ENCODE data around the gene ZNF608. TPM values are rescaled to one million over a fixed set of nuclear protein-coding genes. Genes with fewer than 3 reads are reported as not detected.

Gene ZNF608
- total RNA-seq, 1 donor: 2.6 TPM

DNA sequence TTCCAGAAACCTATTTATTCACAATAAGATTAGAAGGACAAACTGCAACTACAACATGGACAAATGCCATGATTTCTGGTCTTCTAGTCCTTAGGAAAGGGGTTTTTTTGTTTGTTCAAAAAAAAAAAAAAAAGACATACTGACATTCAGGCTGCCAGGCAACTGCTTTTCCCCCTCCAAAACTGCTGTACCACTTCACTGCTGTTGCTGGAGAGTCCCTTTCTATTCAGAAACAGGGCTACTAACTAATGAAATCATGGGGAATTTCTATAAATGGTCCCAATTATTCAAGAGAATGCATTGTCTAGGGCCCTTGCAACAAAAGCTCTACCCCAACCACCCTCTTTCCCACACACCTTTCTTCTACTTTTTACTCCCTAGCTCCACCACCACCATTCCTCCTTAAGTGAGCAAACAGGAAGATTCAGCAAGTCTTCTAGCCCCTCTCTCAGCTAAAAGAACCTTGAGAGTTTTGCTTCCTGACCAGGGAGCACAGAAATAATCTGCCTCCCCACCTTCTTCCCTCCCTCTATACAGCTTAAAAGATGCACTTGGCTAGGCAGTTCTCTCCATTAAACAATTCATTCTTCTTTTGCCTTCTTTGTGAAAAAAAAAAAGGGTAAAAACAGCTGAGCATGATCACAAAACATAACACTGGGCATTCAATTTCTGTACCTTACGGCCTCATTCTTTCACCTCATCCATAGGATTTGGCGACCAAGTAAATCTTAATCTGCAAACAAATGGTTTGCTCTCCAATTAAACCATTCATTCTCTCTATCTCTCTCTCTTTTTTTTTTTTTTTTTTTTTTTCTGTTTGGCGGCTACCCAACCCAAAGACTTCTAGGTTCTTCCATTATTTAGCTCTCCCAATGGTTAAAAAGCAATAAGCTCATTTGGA is 13.8 kb downstream of the ZNF608 start:
- no peak overlapping the region for H3K4me3 ChIP-seq (ENCODE audit: low read depth, low read length)
- no peak for DNase-seq (ENCODE audit: low read depth)
- TF ChIP-seq, protein P1, sequence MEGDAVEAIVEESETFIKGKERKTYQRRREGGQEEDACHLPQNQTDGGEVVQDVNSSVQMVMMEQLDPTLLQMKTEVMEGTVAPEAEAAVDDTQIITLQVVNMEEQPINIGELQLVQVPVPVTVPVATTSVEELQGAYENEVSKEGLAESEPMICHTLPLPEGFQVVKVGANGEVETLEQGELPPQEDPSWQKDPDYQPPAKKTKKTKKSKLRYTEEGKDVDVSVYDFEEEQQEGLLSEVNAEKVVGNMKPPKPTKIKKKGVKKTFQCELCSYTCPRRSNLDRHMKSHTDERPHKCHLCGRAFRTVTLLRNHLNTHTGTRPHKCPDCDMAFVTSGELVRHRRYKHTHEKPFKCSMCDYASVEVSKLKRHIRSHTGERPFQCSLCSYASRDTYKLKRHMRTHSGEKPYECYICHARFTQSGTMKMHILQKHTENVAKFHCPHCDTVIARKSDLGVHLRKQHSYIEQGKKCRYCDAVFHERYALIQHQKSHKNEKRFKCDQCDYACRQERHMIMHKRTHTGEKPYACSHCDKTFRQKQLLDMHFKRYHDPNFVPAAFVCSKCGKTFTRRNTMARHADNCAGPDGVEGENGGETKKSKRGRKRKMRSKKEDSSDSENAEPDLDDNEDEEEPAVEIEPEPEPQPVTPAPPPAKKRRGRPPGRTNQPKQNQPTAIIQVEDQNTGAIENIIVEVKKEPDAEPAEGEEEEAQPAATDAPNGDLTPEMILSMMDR (IDR thresholded peaks at IDR 0.05; ENCODE audit: insufficient read depth, low read depth, low read length): no peak

DNA sequence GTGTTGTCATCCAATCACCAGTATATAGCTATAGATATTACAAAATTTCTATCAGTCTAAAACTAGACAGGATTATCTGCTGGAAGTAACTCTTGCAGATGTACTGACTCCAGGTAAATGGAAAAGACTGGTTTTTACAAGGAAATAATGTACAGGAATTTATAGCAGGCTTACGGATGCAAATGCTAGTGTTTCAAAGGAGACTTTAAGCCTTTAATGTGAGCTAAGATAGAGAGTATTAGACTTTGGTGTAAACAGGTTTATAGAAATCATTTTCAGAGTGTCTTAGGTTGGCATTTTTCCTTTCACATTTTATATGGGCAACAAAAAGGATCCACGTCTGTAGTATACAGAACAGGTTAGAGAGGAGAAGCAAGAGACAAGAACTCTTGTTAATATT is 16.1 kb downstream of the ZNF608 start:
- DNase-seq (ENCODE audit: low read depth): no peak
- TF ChIP-seq, protein P1 (IDR thresholded peaks at IDR 0.05; ENCODE audit: insufficient read depth, low read depth, low read length): no peak
- H3K4me3 ChIP-seq (ENCODE audit: low read depth, low read length): no peak overlapping the region

DNA sequence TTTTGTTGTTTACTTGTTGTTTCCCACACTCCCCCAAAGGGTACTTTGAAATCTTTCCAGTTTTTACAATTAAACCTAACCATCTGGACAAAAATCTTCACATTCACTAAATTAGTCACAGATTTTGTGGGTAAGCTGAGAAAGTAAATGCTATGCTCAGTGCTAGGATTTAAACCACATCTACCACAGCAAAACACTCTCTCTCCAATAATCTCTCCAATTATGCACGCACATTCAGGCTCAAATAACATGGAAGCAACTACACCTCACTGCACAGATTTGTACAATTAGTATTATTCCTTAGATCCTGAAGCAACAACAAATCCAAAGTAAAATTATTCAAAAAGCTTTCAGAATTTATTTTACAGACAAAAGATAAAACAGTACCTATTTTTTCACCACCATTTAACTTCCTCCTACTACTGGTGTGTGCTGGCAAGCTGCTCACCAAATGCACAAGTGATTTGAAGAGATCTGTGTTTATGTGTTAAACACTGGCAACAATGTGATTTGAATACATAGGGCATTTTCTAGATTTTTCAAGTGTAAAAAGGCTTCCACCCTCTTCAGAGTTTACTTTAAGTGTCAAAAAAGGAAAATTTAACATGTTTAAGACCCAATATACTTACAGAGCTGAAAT is 16.6 kb downstream of the ZNF608 start:
- no peak for DNase-seq (ENCODE audit: low read depth)
- TF ChIP-seq, protein P1 (IDR thresholded peaks at IDR 0.05; ENCODE audit: insufficient read depth, low read depth, low read length): no peak
- H3K4me3 ChIP-seq (ENCODE audit: low read depth, low read length): no peak overlapping the region

DNA sequence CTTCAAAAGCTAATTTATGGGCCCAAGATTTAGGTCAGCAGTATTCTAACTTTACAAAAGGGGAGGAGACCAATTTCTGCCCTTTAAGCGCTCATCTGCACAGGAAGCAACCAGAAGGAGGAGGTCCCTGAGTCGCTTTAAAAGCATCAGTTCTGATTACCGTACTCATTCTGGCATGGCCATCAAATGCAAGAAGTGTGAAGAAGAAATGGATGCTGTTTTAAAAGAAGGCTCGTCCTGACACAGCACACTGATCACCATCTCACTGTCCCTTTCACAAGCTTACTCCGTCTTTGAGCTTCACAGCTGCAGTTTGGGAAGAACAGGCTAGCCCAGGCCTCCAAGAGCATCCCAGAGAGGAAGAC is 17.5 kb downstream of the ZNF608 start:
- no peak overlapping the region for H3K4me3 ChIP-seq (ENCODE audit: low read depth, low read length)
- TF ChIP-seq, protein P1 (IDR thresholded peaks at IDR 0.05; ENCODE audit: insufficient read depth, low read depth, low read length): no peak
- DNase-seq (ENCODE audit: low read depth): no peak

DNA sequence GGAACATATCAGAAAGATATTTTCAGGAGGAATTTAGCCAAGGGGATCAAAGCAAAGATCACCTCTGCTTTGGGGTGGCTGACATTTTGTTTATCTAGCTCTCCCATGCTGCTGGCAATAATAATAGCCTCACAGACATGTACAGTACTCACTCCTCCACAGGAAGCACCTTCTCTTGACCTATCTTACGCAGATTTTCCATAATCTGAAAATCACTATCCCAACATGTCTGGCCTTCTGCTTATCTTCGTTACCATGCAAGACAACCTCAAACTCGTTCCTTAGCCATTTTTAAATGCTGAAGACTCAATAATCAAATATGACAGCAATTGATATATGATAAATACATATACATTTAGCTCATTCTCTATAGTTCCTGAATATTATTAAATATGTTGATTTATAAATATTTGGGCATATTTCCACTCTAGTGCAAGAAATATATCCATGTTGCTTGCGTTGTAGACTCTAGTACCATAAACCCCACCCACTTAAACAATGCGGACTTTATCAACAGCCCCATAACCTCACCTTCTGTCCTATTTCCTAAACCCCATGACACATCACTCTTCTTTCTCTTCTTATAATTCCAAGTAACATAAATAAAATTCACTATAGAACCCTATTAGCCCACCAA is 18.0 kb downstream of the ZNF608 start:
- TF ChIP-seq, protein P1 (IDR thresholded peaks at IDR 0.05; ENCODE audit: insufficient read depth, low read depth, low read length): no peak
- DNase-seq (ENCODE audit: low read depth): no peak
- H3K4me3 ChIP-seq (ENCODE audit: low read depth, low read length): no peak overlapping the region

DNA sequence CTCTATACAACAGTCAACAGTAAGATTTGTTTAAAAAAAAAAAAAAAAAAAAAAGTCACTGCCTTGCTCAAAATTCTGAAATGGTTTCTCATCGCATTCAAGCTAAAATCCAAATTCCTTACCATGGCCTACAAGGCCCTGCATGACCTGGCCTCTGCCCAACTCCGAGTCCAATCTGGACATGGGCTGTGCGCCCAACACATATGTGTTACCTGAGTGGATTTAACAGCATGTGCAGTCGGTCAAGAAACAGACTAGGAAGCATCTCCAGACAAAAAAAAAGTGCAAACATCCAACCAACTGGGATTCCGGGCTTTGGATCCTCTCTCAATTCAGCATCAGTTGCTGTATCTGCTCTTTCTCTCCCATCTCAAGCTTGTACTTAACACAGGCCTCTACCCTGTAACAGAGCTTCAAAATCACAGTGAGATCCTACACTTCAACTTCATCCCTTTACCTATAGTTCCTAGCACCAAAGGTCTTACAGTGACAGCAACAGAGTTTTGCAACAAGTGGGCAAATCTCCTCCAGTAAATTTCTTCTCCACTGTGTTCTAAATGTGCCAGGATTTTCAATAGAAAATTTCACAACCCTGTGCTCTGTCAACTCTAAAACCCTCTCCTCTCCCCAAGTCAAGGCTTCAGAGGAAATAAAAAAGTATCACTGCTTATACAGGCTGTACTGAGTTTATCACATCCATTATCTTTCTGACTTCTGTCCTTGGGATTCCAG is 19.6 kb downstream of the ZNF608 start:
- TF ChIP-seq, protein P1 (IDR thresholded peaks at IDR 0.05; ENCODE audit: insufficient read depth, low read depth, low read length): no peak
- no peak overlapping the region for H3K4me3 ChIP-seq (ENCODE audit: low read depth, low read length)
- DNase-seq (ENCODE audit: low read depth): no peak

Data from fibroblast of villous mesenchyme (primary cell).